AG08395 (cell line): Measurements from ENCODE around the gene TMBIM1.
"Not testable (repeated sequence)": the region's sequence is repeated elsewhere in the genome, so short reads cannot be mapped to it uniquely, and the experiment has no call there.

Source experiments
- DNase-seq: peaks from one replicate; pipeline ENCODE4 v3.0.0; 2012; ENCODE audit warnings: mixed read lengths, low spot score

Gene TMBIM1

GRCh38 chr2:218318241-218318640, 25.9 kb upstream of the TMBIM1 start:
- DNase-seq: no peak

GRCh38 chr2:218317835-218318234, 25.5 kb upstream of the TMBIM1 start:
- DNase-seq: no peak

- no peak for DNase-seq
These were observed 25.0 kb upstream of the TMBIM1 start for GRCh38 chr2:218317303-218317630.

- DNase-seq: no peak
These were observed 23.1 kb upstream of the TMBIM1 start for GRCh38 chr2:218315397-218315796.

- not testable (repeated sequence) for DNase-seq
These were observed 22.5 kb upstream of the TMBIM1 start for GRCh38 chr2:218314764-218315163.

- DNase-seq: no peak
These were observed 21.1 kb upstream of the TMBIM1 start for GRCh38 chr2:218313356-218313755.

GRCh38 chr2:218312267-218312756, 20.0 kb upstream of the TMBIM1 start:
- no peak for DNase-seq

GRCh38 chr2:218311541-218312266, 19.4 kb upstream of the TMBIM1 start:
- not testable (repeated sequence) for DNase-seq

GRCh38 chr2:218310853-218311540, 18.7 kb upstream of the TMBIM1 start:
- no peak for DNase-seq

GRCh38 chr2:218307415-218308090, 15.2 kb upstream of the TMBIM1 start:
- no peak for DNase-seq

GRCh38 chr2:218306184-218306920, 14.0 kb upstream of the TMBIM1 start:
- no peak for DNase-seq

GRCh38 chr2:218305383-218305782, 13.1 kb upstream of the TMBIM1 start:
- no peak for DNase-seq

GRCh38 chr2:218301176-218301819, 9.0 kb upstream of the TMBIM1 start:
- DNase-seq: peak; percentile 63

GRCh38 chr2:218300141-218300540, 7.8 kb upstream of the TMBIM1 start:
- no peak for DNase-seq

GRCh38 chr2:218298314-218298875, 6.1 kb upstream of the TMBIM1 start:
- no peak for DNase-seq

- DNase-seq: no peak
These were observed 4.5 kb upstream of the TMBIM1 start for GRCh38 chr2:218296847-218297246.

- DNase-seq: no peak
These were observed 3.9 kb upstream of the TMBIM1 start for GRCh38 chr2:218296200-218296599.

GRCh38 chr2:218295029-218295428, 2.7 kb upstream of the TMBIM1 start:
- no peak for DNase-seq

GRCh38 chr2:218294430-218295022, 2.2 kb upstream of the TMBIM1 start:
- no peak for DNase-seq

- DNase-seq: no peak
These were observed 1.6 kb upstream of the TMBIM1 start for GRCh38 chr2:218293715-218294429.
